ENCODE results near the gene RPS18.

The RPS18 gene

DNA sequence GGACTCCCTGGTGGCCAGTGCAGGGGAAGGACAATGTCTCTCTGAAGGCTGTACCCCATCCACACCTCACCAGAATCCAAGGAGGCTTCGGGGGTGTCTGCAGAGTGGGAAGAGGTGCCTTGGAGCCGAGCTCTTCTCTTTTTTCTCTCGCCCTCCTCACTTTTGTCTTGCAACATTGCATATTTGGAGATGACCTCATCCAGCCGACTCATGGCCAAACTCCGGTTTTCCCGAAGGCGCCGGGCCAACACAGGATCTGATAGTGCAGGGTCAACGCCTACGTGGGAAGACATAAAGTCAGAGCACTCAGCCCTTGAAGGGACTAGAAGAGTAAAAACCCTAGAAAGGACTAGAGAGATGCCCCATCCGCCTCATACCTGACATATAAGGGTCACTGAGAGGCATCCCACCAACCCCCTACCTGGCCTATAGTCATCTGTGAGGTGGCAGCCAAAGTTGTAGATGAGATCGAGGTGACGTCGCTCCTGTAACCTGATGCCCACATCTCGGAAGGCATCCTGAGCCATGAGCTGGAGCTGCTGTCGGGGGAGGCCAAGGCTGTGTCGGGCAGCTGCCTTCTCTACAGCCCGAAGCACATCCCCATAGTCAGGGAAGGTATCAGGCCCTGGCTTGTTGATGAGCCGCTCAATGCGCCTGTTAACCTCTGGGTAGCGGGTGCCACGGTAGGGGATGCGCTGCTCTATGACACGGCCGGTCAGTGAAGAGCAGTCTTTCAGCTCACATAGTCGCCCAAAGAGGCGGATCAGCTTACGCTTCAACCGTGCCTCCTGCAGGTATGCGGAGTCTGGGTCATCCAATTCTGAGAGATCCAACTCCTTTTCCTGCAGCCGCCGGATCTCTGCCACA, 48.7 kb downstream of the RPS18 start:
- DNase-seq = no peak
- intact Hi-C loops (cut with DNase I) = no loop called here

DNA sequence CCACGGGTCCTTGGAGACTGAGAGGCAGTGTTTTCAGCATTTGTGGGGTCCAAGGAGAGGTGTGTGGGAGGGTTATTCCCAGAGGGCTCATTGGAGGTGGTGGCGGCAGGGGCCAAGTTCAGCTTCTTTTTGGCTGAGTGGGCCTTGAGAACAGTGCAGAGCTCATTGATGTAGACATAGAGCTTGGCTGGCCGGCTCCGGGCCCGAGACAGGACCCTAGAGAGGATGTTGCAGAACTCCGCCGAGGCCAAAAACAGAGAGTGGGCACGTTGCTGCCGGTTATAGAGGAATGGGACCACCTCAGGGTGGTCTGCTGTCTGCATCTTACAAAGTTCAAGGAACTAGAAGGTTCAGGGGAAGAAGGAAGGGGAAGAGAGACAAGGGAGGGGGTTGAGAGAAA, 49.4 kb downstream of the RPS18 start:
- intact Hi-C loops (cut with DNase I) = no loop called here
- no peak for DNase-seq

GRCh38 chr6:33323623-33323948, 51.7 kb downstream of the RPS18 start:
- DNase-seq = peak in 6 of 42 donors; percentile 12 to 30 (median 18)
- intact Hi-C loops (cut with DNase I) = no loop called here

GRCh38 chr6:33324125-33324524, 52.2 kb downstream of the RPS18 start:
- DNase-seq = no peak

More at GRCh38 chr6:33324125-33324524, 52.2 kb downstream of the RPS18 start:
- intact Hi-C loops (cut with DNase I) = no loop called here
